IPS-20b (cell line): ENCODE results near the gene PA2G4.
A peak's percentile ranks its signal among the peaks of the same experiment; 100 is the strongest.
"Not testable (repeated sequence)": the region's sequence is repeated elsewhere in the genome, so short reads cannot be mapped to it uniquely, and the experiment has no call there.

Source experiments
- H3K27ac ChIP-seq: one replicate; pipeline ENCODE4 v1.5.1; 2013; ENCODE audit warnings: low read length
- H3K27me3 ChIP-seq: 2 replicates; pipeline ENCODE4 v1.6.1; 2013; ENCODE audit warnings: mild to moderate bottlenecking, low read length, inconsistent platforms; ENCODE audit not compliant: insufficient read depth
- H3K36me3 ChIP-seq: 2 replicates; pipeline ENCODE4 v1.6.1; 2013; ENCODE audit warnings: low read depth, mild to moderate bottlenecking, inconsistent platforms, low read length, moderate library complexity; ENCODE audit not compliant: insufficient read depth
- H3K4me1 ChIP-seq: 2 replicates; pipeline ENCODE4 v1.6.1; 2013; ENCODE audit warnings: mild to moderate bottlenecking, control low read depth, inconsistent platforms, low read length, moderate library complexity; ENCODE audit not compliant: insufficient read depth
- H3K4me3 ChIP-seq: 2 replicates; pipeline ENCODE4 v1.5.1; 2013; ENCODE audit warnings: mild to moderate bottlenecking, low read length, inconsistent platforms
- H3K9ac ChIP-seq: 2 replicates; pipeline ENCODE4 v1.6.1; 2013; ENCODE audit warnings: low read depth, mild to moderate bottlenecking, inconsistent platforms, low read length, moderate library complexity
- H3K9me3 ChIP-seq: 2 replicates; pipeline ENCODE4 v1.6.1; 2013; ENCODE audit warnings: mild to moderate bottlenecking, low read depth, low read length, inconsistent platforms; ENCODE audit not compliant: insufficient read depth

Gene PA2G4

DNA sequence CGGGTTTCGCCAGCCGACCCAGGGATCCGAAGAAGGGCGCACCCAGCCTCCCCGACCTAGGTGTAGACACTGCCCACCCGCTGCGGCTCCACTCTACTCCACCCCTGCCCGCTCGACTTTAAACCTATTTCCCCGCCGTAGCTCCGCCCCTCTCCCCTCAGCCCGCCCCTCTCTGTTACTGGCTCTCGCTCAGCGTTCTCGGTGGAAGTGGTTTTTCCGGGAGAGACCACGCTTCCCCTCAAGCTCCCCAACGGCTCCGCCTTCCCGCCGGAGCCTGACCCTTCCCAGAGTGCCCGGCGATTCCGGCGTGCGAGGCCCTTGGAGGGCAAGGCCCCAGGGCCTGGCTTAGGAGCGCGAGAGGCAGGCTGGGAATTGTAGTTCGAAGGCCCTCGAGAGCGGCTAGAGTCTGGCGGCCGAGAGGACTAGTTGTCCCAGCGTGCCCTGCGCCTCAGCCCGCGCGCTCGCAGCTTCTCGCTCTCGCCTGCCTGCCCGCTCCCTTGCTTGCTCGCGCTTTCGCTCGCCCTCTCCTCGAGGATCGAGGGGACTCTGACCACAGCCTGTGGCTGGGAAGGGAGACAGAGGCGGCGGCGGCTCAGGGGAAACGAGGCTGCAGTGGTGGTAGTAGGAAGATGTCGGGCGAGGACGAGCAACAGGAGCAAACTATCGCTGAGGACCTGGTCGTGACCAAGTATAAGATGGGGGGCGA is at the start of gene PA2G4:
Gene PA2G4 (plus strand): TSS at position 451 of the 706 bp plus-strand sequence. CDS start 179 bp downstream, at position 630.
- peaks cover 5% of the 10 kb centered on the region for H3K4me1 ChIP-seq
- peaks cover 62% of the 10 kb centered on the region for H3K36me3 ChIP-seq
- H3K9ac ChIP-seq = peak within 1 kb of the TSS; percentile 97
- no peaks in the 10 kb centered on the region for H3K27me3 ChIP-seq
- peak within 1 kb of the TSS; percentile 73 for H3K27ac ChIP-seq
- H3K4me3 ChIP-seq = peak within 1 kb of the TSS; percentile 85
- H3K9me3 ChIP-seq = no peaks in the 10 kb centered on the region

DNA sequence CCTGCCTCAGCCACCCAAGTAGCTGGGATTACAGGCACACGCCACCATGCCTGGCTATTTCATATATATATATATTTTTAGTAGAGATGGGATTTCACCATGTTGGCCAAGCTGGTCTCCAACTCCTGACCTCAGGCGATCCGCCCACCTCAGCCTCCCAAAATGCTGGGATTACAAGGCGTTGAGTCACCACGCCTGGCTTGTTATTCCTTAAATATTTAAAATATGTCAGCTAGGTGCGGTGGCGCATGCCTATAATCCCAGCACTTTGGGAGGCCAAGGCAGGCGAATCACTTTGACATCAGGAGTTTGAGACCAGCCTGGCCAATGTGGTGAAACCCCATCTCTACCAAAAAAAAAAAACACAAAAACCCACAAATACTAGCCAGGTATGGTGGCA is 44.4 kb upstream of the PA2G4 start:
- not testable (repeated sequence) for H3K4me3 ChIP-seq, H3K27ac ChIP-seq, H3K36me3 ChIP-seq, H3K4me1 ChIP-seq, H3K9me3 ChIP-seq, H3K9ac ChIP-seq, H3K27me3 ChIP-seq

DNA sequence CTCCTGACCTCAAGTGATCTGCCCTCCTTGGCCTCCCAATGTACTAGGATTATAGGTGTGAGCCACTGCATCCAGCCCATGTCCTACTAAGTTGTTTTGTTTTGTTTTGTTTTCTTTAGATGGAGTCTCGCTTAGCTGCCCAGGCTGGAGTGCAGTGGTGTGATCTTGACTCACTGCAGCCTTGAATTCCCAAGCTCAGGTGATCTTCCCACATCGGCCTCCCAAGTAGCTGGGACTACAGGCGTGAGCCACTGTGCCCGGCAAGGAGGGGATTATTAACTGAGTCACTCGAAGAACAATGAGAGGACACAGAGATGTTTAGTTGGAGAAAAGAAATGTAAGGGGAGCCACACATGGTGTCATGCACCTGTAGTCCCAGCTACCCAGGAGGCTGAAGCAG is 42.4 kb upstream of the PA2G4 start:
- Histone ChIP-seq H3K9me3 (no peaks in the 10 kb centered on the region), H3K9ac (no peak overlapping the region), H3K27me3 (no peaks in the 10 kb centered on the region), H3K4me3 (no peak overlapping the region), H3K36me3 (no peaks in the 10 kb centered on the region), H3K27ac (no peak overlapping the region), H3K4me1 (no peaks in the 10 kb centered on the region)

DNA sequence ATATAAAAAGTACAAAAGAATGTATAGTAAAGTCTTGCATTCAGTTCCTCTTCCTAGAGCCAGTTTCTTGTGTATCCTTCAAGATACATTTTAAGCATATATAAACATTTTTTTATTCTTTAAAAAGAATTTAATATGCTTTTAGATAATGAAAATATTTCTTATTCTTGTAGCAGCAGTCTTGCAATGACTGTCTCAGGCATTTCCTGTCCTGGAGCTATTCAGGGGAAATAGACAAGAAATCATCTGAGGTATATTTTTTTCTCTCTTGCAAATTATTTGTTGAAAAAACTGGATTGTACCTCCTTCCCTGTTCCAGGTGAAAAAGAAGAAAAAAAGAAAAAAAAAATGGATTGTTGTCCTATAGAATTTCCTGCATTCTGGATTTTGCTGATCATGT is 41.4 kb upstream of the PA2G4 start:
- Histone ChIP-seq H3K4me3 (no peak overlapping the region), H3K27ac (no peak overlapping the region), H3K36me3 (no peaks in the 10 kb centered on the region), H3K9ac (no peak overlapping the region), H3K9me3 (no peaks in the 10 kb centered on the region), H3K4me1 (no peaks in the 10 kb centered on the region), H3K27me3 (no peaks in the 10 kb centered on the region)

DNA sequence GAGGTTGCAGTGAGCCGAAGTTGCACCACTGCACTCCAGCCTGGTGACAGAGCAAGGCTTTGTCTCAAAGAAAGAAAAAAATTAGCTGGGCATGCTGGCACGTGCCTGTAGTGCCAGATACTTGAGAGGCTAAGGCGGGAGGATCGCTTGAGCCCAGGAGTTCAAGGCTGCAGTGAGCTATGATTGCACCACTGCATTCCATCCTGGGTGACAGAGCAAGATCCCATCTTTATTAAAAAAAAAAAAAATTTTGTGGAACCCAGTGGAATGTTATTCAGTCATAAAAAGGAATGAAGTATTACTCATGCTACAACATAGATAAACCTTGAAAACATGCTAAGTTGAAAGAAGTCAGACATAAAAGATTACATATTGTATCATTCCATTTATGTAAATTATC is 32.7 kb upstream of the PA2G4 start:
- Histone ChIP-seq H3K36me3 (no peaks in the 10 kb centered on the region), H3K9me3 (no peaks in the 10 kb centered on the region), H3K4me1 (no peaks in the 10 kb centered on the region), H3K27me3 (no peaks in the 10 kb centered on the region), H3K27ac (no peak overlapping the region), H3K9ac (no peak overlapping the region), H3K4me3 (no peak overlapping the region)

DNA sequence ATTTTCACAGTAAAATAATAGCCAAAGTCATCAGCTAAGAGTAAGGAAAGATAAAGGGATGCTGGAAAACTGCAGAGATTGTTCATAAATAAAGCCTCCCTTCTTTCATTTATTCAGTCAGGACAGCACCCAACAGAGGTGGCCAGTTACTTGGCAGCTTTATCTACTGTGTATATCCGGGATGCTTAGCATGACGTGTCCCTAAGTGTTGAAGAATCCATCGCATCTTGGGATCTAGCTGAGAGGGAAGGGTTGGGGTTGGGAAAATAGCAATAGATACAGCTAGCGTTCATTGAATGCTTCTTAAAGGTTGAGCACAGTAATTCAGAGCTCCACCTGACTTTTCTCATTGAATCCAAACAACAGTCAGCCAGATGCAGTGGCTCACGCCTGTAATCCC is 30.0 kb upstream of the PA2G4 start:
- Histone ChIP-seq H3K4me1 (peaks cover 4% of the 10 kb centered on the region; the same call in 1 of the 2 replicates), H3K36me3 (no peaks in the 10 kb centered on the region), H3K27ac (no peak overlapping the region), H3K27me3 (no peaks in the 10 kb centered on the region), H3K4me3 (no peak overlapping the region), H3K9me3 (no peaks in the 10 kb centered on the region), H3K9ac (no peak overlapping the region)

DNA sequence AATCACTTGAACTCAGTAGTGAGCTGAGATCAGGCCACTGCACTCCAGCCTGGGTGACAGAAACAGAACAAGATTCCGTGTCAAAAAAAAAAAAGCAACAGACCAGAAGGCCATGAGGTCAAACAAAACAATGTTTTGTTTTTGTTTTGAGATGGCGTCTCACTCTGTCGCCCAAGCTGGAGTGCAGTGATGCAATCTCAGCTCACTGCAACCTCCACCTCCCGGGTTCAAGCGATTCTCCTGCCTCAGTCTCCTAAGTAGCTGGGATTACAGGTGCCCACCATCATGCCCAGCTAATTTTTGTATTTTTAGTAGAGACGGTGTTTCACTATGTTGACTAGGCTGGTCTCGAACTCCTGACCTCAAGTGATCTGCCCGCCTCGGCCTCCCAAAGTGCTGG is 26.4 kb upstream of the PA2G4 start:
- H3K27me3 ChIP-seq, H3K4me3 ChIP-seq, H3K9me3 ChIP-seq, H3K27ac ChIP-seq, H3K9ac ChIP-seq, H3K36me3 ChIP-seq: not testable (repeated sequence)
- peaks cover 21% of the 10 kb centered on the region for H3K4me1 ChIP-seq

DNA sequence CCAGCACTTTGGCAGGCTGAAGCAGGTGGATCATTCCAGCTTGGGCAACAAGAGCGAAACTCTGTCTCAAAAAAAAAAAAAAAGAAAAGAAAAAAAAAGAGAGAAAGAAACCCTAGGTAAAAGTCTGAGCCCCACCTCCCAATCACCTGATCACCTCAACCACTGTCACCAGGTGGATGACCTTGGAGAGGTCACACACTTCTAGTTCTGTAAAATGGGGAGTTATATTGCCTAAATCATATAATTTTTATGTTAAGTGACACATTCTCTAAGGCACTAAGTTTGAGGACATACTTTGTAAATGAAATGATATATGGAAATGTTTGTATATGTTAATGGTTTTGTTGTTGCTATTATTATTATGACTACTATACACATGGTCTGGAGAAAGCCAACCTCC is 25.9 kb upstream of the PA2G4 start:
- Histone ChIP-seq H3K4me1 (peaks cover 21% of the 10 kb centered on the region), H3K36me3 (peaks cover 6% of the 10 kb centered on the region; the same call in 1 of the 2 replicates), H3K9ac (peak overlapping the region; percentile 85; the same call in 1 of the 2 replicates), H3K27me3 (peaks cover 6% of the 10 kb centered on the region; the same call in 1 of the 2 replicates), H3K4me3 (peak overlapping the region; percentile 74; the same call in 1 of the 2 replicates), H3K9me3 (no peaks in the 10 kb centered on the region), H3K27ac (no peak overlapping the region)

DNA sequence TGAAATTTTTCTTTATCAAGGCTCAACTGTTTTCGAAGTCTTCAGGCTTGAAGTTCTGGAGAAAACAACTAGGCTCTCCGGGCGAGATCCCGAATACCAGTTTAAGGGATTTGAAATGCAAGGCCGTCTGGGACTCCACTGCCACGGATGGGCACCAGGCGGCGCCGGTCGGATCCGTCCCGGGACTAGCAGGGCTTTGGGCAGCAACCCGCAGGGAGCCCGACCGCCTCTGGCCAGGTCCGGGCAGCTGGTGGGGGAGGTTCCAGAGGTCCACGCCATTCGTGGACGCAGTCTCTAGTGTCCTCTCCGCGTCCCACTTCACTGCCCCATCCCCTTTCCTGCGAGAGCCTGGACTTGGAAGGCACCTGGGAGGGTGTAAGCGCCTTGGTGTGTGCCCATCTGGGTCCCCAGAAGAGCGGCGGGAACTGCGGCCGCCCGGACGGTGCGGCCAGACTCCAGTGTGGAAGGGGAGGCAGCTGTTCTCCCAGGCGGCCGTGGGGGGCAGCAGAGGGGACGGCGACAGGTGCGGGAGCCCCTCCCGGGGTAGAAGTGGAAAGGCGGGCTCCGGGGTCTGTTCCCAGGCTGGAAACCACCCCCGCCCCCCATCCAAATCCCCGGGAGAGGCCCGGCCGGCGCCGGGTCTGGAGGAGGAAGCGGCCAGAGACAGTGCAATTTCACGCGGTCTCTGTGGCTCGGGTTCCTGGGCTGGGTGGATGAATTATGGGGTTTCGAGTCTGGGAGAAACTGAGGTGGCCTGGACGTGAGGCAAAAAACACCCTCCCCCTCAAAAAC is 25.2 kb upstream of the PA2G4 start:
- peaks cover 21% of the 10 kb centered on the region for H3K4me1 ChIP-seq
- H3K4me3 ChIP-seq = peak overlapping the region; percentile 74
- H3K9me3 ChIP-seq = no peaks in the 10 kb centered on the region
- H3K27ac ChIP-seq = peak overlapping the region; percentile 52
- peak overlapping the region; percentile 85 for H3K9ac ChIP-seq
- H3K27me3 ChIP-seq = peaks cover 6% of the 10 kb centered on the region; the same call in 1 of the 2 replicates
- H3K36me3 ChIP-seq = peaks cover 13% of the 10 kb centered on the region

DNA sequence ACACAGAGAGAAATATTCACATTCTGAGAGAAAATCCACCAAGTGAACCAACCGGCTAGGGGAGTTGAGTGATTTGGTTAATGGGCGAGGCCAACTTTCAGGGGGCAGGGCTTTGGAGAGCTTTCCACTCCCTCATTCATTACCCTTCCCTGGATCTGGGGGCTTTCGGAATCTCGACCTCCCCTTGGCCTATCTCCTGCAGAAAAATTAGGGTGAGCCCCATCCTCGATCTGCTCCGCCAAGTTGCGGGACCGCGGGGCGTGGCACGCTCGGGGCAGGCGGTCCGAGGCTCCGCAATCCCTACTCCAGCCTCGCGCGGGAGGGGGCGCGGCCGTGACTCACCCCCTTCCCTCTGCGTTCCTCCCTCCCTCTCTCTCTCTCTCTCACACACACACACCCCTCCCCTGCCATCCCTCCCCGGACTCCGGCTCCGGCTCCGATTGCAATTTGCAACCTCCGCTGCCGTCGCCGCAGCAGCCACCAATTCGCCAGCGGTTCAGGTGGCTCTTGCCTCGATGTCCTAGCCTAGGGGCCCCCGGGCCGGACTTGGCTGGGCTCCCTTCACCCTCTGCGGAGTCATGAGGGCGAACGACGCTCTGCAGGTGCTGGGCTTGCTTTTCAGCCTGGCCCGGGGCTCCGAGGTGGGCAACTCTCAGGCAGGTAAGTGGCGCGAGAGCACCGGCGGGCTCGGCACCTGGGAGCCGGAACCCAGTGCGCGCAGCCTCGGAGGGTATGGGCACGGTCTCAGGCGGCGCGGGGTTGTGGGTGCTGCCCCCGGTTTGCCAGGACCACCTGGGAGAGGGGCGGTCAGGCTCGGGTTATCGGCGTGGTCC is 24.4 kb upstream of the PA2G4 start, which contains the start of gene ERBB3:
Gene ERBB3 (plus strand): TSS at position 443 of the 833 bp plus-strand sequence. CDS start 136 bp downstream, at position 579.
- Histone ChIP-seq H3K36me3 (peaks cover 20% of the 10 kb centered on the region), H3K27ac (peak within 1 kb of the TSS; percentile 65), H3K4me3 (peak within 1 kb of the TSS; percentile 74), H3K9me3 (no peaks in the 10 kb centered on the region), H3K27me3 (peaks cover 6% of the 10 kb centered on the region; the same call in 1 of the 2 replicates), H3K9ac (peak within 1 kb of the TSS; percentile 85), H3K4me1 (peaks cover 21% of the 10 kb centered on the region)

DNA sequence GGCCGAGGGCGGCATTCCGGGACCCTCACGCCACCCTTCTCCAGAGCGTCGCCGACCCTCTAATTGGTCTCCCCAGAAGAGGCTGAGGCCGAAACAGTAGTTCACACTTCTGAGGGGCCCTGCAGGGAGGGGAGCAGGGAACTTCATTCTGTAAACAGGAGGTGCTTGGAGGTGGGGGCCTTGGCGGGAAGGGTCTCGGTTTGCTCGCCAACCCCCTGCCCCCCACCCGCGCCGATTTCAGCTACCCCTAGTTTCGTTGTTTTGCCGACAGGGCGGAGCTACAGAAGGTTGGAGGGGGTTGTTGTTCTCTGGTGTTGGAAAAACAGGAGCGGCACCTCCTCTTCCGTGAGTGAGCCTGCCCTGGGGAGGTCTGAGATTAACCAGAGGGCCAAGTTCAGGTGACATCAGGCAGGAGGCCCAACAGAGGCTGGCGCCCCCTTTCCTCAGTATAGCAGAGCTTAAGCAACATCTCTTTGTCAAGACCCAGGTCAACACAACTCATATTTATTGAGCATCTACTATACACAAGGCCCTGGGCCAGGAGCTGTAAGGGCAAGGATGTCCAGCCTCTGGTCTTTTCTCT is 23.7 kb upstream of the PA2G4 start:
- peak overlapping the region; percentile 85; the same call in 1 of the 2 replicates for H3K9ac ChIP-seq
- H3K27me3 ChIP-seq = peaks cover 6% of the 10 kb centered on the region; the same call in 1 of the 2 replicates
- H3K27ac ChIP-seq = peak overlapping the region; percentile 65
- H3K36me3 ChIP-seq = peaks cover 23% of the 10 kb centered on the region
- H3K4me1 ChIP-seq = peaks cover 21% of the 10 kb centered on the region
- no peaks in the 10 kb centered on the region for H3K9me3 ChIP-seq
- peak overlapping the region; percentile 74 for H3K4me3 ChIP-seq
